Epithelial cell of prostate (primary cell): ENCODE measurements around the gene RPL36.
"Not testable (repeated sequence)": the region's sequence is repeated elsewhere in the genome, so short reads cannot be mapped to it uniquely, and the experiment has no call there.

Source experiments
- DNase-seq: peaks from one replicate; pipeline ENCODE4 v3.0.0-alpha.2; 2011; ENCODE audit warnings: low read depth, low spot score
- H3K27ac ChIP-seq: fragments of 450-650 bp; 2 replicates; pipeline ENCODE4 v1.5.1; 2017; ENCODE audit warnings: mild to moderate bottlenecking

The RPL36 gene

GRCh38 chr19:5687360-5688198 is 2.5 kb upstream of the RPL36 start:
- DNase-seq = no peak
- no peak overlapping the region for H3K27ac ChIP-seq

- not testable (repeated sequence) for DNase-seq, H3K27ac ChIP-seq
Observed at GRCh38 chr19:5688262-5688881, 1.7 kb upstream of the RPL36 start.

- peak overlapping the region; percentile 93 for H3K27ac ChIP-seq
- no peak for DNase-seq
Observed at GRCh38 chr19:5690955-5691821, 1.1 kb downstream of the RPL36 start.

GRCh38 chr19:5691822-5692722 is 2.0 kb downstream of the RPL36 start:
- no peak for DNase-seq
- peak overlapping the region; percentile 93 for H3K27ac ChIP-seq

- DNase-seq = no peak
- H3K27ac ChIP-seq = peak overlapping the region; percentile 93
Observed at GRCh38 chr19:5692723-5693194, 2.7 kb downstream of the RPL36 start.

GRCh38 chr19:5693195-5694166 is 3.4 kb downstream of the RPL36 start:
- peak overlapping the region; percentile 93 for H3K27ac ChIP-seq
- no peak for DNase-seq

GRCh38 chr19:5694167-5694955 is 4.3 kb downstream of the RPL36 start:
- DNase-seq = no peak
- no peak overlapping the region for H3K27ac ChIP-seq

- DNase-seq = no peak
- no peak overlapping the region for H3K27ac ChIP-seq
Observed at GRCh38 chr19:5694956-5695648, 5.0 kb downstream of the RPL36 start.

- no peak for DNase-seq
- no peak overlapping the region for H3K27ac ChIP-seq
Observed at GRCh38 chr19:5695649-5696195, 5.6 kb downstream of the RPL36 start.

GRCh38 chr19:5696196-5697021 is 6.3 kb downstream of the RPL36 start:
- no peak overlapping the region for H3K27ac ChIP-seq
- DNase-seq = no peak

GRCh38 chr19:5697022-5697889 is 7.2 kb downstream of the RPL36 start:
- no peak for DNase-seq
- H3K27ac ChIP-seq = no peak overlapping the region

- H3K27ac ChIP-seq = no peak overlapping the region
- no peak for DNase-seq
Observed at GRCh38 chr19:5697890-5698634, 8.0 kb downstream of the RPL36 start.

- no peak for DNase-seq
- H3K27ac ChIP-seq = no peak overlapping the region
Observed at GRCh38 chr19:5698635-5699422, 8.7 kb downstream of the RPL36 start.
